ENCODE results near the gene BUD23.
A peak's percentile ranks its signal among the peaks of the same experiment; 100 is the strongest.
"Not testable (repeated sequence)": the region's sequence is repeated elsewhere in the genome, so short reads cannot be mapped to it uniquely, and the experiment has no call there.

BUD23 gene

GRCh38 chr7:73701357-73701995 lies 18.1 kb downstream of the BUD23 start:
- DNase-seq (ENCODE audit: low read depth): no peak

GRCh38 chr7:73702226-73702625 lies 18.8 kb downstream of the BUD23 start:
- DNase-seq (ENCODE audit: low read depth): no peak

GRCh38 chr7:73702665-73703064 lies 19.3 kb downstream of the BUD23 start:
- DNase-seq (ENCODE audit: low read depth): no peak

- DNase-seq (ENCODE audit: low read depth): no peak
Observed at GRCh38 chr7:73703225-73703624, 19.8 kb downstream of the BUD23 start.

GRCh38 chr7:73703757-73704639 lies 20.6 kb downstream of the BUD23 start:
- no peak for DNase-seq (ENCODE audit: low read depth)

- DNase-seq (ENCODE audit: low read depth): no peak
Observed at GRCh38 chr7:73704640-73705550, 21.5 kb downstream of the BUD23 start.

GRCh38 chr7:73705551-73705920 lies 22.1 kb downstream of the BUD23 start:
- DNase-seq (ENCODE audit: low read depth): no peak

- no peak for DNase-seq (ENCODE audit: low read depth)
Observed at GRCh38 chr7:73706126-73707044, 23.0 kb downstream of the BUD23 start.

GRCh38 chr7:73707045-73707631 lies 23.7 kb downstream of the BUD23 start:
- DNase-seq (ENCODE audit: low read depth): no peak

- no peak for DNase-seq (ENCODE audit: low read depth)
Observed at GRCh38 chr7:73708961-73709549, 25.7 kb downstream of the BUD23 start.

- DNase-seq (ENCODE audit: low read depth): no peak
Observed at GRCh38 chr7:73712773-73713172, 29.4 kb downstream of the BUD23 start.

- not testable (repeated sequence) for DNase-seq (ENCODE audit: low read depth)
Observed at GRCh38 chr7:73713319-73713718, 29.9 kb downstream of the BUD23 start.

GRCh38 chr7:73715648-73716317 lies 32.4 kb downstream of the BUD23 start:
- DNase-seq (ENCODE audit: low read depth): peak; percentile 87

- no peak for DNase-seq (ENCODE audit: low read depth)
Observed at GRCh38 chr7:73716318-73716890, 33.0 kb downstream of the BUD23 start.

- DNase-seq (ENCODE audit: low read depth): no peak
Observed at GRCh38 chr7:73717025-73717807, 33.8 kb downstream of the BUD23 start.

- DNase-seq (ENCODE audit: low read depth): peak; percentile 66
Observed at GRCh38 chr7:73717991-73718405, 34.6 kb downstream of the BUD23 start.

GRCh38 chr7:73718438-73718881 lies 35.1 kb downstream of the BUD23 start:
- no peak for DNase-seq (ENCODE audit: low read depth)

GRCh38 chr7:73718905-73719805 lies 35.8 kb downstream of the BUD23 start, which contains the start of gene STX1A:
Gene STX1A (minus strand): TSS chr7:73719669. CDS start chr7:73719631, 38 bp downstream.
- DNase-seq (ENCODE audit: low read depth): peak; percentile 42
